Dedifferentiated amniotic fluid mesenchymal stem cell (primary cell): ENCODE measurements around the gene PRADC1.

ENCODE experiments used
- DNase-seq: peaks from one replicate; pipeline ENCODE4 v3.0.0-alpha.2; 2016; ENCODE audit errors: extremely low spot score

Gene PRADC1

DNA sequence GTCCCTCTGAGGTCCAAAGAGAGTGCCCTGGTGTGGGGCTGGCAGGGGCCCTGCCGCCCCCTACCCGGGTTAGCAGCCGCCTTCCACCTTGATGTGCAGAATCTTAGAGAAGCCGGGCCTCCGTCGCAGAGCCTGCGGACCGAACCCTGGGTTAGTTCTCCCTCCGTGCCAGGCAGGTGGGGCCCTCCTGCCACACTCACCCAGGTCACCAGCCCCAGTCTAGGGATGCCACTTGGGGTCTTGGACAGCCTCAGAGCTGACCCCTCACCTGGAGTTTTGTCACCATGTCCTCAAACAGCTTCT is 25.8 kb upstream of the PRADC1 start:
- DNase-seq = no peak

DNA sequence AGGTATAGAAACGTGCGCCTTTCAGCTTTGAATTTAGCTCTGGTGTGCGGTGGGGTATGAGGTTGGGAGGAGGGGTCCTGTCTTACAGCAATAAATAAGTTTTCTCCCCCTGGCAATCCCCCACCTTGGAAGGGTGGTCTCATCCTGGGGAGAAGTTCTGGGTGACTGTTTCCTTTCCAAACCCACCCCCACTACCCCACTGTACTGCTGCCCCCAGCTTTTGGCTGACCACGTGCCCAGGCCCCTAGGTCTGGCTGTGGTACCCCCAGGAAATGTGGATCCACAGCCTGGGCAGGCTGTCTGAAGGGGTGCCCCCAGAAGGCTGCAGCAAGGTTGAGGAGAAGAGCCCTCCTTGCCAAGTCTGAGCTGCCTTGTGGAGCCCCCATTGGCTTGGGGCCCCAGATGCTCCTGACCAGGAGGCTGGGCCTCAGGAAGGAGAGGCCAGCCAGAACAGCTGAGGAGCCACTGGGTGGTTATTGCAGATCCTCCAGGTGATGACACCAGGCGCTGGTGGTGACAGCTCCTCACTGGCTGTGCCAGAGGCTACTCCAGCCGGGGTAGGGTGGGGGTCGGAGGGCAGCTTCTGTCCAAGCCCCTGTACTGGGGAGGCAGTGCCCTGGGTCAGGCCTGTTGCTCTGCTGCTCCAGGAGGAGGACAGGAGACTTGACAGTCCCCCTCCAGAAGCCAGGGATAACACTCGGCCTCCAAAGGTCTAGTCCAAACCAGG is 25.3 kb upstream of the PRADC1 start:
- DNase-seq = no peak

DNA sequence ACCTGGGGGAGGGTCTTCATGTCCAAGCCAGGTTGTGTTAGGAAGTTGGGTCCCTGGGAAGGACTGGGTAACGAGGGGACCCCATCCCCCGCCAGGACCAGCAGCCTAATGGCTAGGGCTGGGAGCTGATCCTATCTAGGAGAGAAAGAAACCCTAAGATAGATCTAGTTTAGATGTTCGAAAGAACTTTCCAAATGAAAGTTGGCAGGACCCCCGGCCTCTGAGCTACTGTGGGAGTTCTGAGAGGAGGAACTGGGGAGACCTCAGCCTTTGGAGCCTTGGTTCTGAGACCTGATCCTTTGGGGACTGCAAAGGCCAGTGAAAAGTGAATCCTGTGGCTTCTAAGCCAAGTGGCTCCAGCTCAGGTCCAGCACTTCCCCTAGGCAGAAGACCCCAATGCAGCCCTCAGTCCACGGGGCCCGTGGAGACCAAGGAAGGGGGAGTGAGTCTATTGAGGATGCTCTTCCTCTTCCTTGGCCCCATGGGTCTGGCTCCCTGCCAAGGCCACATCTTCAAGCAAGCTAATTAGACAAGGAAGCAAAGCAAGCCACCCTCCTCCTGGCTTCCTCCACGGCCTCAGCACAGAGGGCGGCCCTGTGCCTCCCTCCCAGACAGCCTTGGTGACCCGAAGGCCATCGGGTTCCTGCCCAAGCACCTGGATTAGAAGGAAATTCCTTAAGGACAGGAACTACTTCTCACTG is 24.5 kb upstream of the PRADC1 start:
- no peak for DNase-seq

DNA sequence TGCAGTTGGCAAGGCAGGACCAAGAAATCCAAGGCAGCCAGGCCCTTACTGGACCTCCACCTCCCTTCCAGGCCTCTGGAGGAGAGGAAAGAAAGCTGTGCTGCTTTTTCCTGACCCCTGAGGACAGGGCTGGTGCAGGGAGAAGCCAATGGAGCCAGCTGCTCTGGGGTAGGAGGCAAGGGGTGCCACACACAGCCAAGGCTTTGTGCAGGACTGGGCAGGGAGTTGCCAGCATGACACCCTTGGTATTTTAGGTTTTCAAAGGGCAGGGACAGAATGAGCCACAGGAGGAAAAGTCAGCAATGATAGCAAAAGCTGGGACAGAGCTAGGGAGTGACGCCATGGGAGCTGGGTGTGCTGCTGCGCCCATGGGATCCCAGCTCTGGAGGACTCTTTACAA is 24.0 kb upstream of the PRADC1 start:
- no peak for DNase-seq

DNA sequence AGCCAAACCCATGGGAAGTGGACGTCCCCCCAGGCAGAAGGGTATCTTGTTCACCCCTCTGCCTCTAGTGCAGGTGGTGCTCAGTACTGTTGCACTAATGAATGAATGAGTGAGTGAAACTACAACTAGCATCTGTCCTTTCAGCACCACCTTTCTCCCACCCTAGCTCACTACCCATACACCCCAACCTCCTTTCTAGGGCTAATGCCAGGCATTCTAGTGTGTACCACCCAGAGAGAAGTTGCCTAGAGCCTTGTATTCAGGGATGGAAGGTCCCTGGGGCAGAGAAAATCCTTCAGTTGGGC is 23.5 kb upstream of the PRADC1 start:
- no peak for DNase-seq

DNA sequence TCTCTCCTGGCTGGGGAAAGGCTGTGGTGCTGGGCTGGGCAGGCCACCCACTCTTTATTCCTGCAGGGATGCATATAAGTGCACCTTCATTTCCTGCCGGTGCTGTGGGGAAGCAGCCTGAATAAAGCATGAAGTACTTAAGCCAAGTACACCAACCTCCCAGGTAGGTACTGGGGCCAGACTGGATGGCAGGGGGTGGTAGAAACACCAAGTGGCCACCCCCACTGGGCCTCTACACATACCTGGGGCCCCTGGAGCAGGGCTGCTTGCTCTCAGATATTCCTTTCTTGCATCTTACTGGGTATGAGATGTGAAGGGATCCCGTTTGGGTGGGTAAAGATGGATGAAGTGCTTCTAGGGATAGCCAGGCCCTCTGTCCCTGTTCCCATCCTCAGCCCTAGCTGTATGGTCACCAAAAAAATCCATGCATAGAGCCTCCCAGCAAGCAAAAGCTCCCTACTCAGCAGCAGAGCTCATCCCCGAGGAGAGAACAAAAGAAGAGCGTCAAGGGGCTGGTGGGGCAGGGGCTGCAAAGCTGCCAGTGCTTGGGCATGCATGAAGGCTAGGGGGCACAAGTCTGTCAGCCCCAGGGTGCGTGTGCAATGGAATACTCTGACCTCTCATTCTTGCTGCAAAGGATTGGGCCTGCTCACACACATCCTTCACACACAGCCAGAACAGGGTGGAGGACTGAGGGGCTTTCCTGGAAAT is 23.0 kb upstream of the PRADC1 start:
- no peak for DNase-seq

DNA sequence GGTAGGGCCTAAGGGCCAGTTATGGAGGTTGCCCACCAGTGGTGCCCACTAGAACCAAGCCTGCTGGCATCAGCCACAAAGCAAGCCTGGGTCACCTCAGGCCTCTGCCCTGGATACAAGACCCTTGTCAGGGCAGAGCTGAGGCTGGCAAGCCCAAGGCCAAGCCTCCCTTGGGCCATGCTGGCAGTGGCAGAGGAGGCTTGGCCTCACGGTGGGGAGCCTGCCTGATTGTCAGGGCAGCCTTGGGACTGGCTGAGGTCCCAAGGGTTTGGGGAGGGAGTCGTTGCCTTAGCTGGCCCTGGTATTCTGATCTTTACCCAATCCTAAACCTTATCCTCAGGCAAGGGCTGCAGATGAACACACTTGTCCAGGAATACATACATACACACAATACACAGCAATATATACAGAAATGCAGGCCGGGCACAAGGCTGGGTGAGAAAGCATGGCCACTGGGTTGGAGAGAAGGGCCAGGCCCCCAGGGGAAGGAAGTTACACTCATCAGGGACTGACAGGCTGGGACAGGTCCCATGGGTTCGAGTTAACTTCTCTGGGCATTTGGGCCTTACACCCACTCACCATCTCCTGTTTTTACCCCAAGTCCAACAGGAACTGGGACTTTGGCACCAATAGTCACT is 22.1 kb upstream of the PRADC1 start:
- no peak for DNase-seq

DNA sequence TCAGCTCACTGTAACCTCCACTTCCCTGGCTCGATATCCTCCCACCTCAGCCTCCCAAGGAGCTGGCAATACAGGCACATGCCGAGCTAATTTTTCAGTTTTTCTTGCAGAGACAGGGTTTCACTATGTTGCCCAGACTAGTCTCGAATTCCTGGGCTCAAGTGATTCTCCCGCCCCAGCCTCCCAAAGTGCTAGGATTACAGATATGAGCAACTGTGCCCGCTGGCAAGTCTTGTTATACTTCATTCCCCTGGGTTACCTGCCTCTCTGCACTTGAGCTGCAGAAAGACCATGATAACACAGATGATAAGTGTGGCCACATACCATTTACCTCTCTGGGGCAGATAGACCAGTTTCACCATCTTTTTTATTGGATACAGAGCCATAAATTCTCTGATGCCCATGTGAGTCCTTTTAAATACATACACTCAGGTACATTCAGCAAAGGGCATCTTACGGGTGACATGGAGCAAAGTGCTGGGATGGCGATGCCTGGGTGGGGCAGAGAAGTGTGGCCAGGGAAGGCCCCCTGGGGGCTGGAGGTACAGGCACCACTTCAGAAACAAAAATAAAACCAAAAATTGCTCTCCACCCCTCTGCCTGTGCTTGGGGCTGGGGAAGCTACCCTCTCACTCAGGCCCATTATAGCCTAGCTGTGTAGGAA is 21.4 kb upstream of the PRADC1 start:
- no peak for DNase-seq

DNA sequence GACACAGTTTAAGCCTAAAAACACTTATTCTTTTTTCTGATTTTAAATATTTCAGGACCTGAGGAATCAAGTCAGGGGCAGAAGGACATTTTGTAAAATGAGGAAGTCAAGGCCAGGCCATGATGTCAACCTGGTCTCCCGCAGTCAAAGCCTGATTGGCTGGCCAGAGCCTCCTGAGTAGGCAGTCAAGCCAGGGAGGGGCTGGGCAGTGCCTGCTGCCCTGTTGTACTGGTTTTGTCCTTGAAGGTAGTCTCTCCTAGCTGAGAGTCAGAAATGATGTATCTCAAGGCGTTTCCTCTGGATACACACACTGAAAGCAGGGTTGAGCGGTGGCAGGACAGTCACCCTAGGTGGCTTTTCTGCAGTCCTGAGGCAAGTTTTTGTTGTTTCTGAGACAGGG is 20.9 kb upstream of the PRADC1 start:
- DNase-seq = no peak

DNA sequence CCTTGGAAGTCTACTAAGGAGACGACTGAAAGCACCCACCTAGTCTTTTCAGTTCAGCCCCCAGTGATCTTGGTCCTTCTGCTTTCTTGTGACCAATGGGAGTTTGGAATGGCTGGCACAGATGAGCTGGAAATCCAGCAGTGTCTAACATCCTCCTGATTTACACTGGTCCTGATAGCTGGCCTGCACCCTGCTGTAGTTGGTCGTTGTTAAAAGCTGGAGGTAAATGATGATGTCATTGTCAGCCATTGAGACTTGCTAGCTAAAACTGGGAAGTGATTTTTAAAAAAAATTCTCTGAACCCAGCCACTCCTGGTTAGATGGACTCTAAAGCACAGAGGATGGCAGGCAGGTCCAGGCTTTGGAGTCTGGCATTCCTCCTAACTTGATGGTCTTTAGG is 20.4 kb upstream of the PRADC1 start:
- no peak for DNase-seq

DNA sequence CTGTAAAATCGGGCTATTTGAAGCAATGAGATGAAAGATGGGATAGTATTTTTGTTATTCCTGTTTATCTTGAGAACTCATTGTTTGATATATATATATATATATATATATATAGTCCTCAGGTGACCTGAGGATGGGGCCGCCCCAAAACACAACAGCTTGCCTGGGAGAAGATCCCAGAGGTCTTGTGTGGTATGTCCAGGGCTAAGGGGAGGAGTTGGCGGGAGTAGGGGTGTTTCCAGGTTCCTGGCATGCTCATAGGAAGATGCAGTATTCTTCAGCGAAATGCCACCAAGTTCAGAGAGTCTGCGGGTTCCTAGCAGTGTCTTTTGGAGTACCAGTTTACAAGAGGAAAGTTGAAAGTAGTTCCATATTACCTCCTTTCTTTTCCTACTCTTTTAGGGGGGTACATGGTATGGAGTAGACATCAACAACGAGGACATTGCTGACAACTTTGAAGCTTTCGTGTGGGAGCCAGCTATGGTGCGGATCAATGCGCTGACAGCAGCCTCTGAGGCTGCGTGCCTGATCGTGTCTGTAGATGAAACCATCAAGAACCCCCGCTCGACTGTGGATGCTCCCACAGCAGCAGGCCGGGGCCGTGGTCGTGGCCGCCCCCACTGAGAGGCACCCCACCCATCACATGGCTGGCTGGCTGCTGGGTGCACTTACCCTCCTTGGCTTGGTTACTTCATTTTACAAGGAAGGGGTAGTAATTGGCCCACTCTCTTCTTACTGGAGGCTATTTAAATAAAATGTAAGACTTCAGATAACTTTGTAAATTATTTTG is 19.4 kb upstream of the PRADC1 start:
- DNase-seq = no peak

DNA sequence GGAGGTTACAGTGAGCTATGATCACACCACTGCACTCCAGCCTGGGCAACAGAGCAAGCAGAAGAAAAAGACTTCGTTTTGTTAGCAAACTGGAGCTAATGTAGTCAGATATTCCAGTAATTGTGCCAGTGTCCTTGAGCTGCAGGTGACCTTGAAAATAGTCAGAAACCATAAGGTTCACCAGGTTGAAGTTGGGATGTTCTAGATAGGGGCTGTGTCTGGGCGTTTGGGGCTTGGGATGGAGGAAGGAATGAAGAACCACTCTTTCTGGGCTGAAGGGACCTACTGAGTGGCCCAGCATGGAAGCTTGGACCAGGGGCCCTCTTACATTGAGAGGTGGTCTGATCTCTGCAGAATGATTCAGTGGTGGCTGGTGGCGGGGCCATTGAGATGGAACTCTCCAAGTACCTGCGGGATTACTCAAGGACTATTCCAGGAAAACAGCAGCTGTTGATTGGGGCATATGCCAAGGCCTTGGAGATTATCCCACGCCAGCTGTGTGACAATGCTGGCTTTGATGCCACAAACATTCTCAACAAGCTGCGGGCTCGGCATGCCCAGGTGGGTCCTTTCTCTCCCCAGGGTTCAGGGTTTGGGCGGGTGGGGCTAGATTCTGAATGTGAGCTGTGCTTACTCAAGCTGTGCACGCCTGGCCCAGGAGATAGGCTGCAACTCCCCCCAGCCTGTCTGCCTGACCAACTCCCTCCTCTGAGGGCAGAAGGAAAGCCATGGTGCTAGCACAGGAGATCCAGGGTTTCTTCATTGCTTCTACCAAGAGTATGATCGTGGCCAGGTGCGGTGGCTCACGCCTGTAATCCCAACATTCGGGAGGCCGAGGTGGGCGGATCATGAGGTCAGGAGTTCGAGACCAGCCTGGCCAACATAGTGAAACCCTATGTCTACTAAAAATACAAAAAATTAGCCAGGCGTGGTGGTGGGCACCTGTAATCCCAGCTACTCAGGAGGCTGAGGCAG is 18.1 kb upstream of the PRADC1 start:
- DNase-seq = no peak

DNA sequence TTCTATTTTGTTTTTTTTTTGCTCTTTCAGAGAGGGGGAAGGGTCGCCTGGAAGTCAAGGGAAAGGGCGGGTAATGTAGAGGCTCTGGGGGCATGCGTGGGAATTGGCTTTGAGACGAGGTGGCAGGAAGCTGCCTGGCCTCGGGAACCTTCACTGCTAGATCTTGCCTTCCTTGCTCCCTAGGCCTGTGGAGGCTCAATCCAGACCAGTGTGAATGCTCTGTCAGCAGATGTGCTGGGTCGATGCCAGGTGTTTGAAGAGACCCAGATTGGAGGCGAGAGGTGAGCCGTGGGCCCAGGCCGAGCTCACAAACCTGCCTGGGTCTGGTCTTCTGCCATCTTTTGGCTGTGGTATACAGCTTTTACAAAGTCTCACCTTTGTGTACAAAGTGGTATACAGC is 16.6 kb upstream of the PRADC1 start:
- DNase-seq = no peak

DNA sequence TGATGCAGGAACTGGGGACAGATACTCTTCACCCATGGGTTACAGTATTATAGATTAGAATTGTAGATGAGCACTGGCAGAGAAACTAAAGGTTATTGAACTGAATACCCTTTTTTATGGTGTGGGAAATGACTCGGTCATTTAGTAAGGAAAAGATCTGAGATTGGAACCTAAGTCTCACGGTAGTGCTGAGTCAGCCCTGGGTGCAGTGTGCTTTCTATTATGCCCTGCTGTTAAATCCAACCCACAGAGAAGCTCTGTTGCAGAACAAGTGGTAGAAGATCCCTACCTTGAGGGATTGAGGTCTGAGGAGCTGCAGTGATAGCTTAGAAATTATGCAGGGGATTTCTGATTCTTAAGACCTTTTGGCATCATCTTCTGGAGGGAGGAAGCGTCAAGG is 13.8 kb upstream of the PRADC1 start:
- DNase-seq = no peak

DNA sequence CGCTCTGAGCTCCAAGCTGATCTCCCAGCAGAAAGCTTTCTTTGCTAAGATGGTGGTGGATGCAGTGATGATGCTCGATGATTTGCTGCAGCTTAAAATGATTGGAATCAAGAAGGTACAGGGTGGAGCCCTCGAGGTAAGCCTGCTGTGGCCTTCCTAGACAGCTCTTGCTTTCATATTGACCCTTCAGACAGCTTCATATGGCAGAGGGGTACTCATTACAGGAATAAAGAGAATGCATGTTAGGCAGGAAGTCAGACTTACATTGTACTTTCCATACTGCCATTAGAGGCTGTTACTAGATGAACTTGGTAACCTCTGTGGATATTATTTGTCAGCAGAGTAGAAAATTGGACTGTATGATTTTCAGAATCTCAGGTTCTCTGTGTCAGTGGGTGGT is 11.5 kb upstream of the PRADC1 start:
- no peak for DNase-seq

DNA sequence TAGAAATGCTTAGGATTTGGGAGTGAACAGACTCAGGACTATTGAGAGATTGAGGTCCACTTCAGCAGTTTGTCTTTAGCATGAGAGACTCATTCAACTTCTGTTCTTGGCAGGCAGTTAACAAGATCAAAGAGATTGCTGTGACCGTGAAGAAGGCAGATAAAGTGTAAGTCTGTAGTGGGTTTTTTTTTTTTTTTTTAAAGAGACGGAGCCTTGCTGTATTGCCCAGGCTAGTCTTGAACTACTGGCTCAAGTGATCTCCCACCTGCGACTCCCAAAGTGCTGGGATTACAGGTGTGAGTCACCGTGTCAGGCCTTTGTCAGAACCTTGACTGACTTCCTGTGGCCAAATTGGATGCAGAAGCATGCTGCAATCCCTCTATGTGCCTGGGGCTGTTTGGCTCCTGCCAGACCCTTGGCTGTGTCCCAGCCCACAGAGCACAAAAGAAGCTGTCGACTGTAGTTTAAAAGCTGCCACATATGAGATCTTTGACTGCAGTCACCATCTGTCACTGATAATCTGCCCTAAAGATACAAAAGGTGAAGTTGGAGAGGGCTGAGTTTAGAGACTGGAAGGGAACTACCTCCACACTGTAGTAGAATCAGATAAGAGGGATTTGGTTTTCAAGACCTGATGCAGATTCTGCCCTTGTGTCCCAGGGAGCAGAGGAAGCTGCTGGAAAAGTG is 11.0 kb upstream of the PRADC1 start:
- DNase-seq = peak; percentile 54

DNA sequence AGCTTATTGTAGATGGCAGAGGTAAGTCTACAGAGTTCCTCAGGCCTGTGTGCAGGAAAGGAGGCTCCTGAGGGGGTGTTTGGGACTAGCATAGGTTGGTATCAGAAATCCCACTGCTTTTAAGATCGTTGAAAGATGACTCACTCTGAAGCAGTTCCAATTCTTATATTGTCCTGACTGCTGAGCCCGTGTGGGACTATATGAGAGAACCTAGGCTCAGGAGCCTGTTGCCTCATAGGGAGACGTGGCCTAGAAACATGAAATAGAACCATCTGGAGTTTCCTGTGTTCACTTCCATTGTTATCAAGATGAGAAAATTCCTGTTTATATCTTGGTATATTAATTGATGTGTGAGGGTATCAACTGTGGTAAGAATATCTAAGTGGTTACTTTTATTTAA is 6.7 kb upstream of the PRADC1 start:
- DNase-seq = no peak

DNA sequence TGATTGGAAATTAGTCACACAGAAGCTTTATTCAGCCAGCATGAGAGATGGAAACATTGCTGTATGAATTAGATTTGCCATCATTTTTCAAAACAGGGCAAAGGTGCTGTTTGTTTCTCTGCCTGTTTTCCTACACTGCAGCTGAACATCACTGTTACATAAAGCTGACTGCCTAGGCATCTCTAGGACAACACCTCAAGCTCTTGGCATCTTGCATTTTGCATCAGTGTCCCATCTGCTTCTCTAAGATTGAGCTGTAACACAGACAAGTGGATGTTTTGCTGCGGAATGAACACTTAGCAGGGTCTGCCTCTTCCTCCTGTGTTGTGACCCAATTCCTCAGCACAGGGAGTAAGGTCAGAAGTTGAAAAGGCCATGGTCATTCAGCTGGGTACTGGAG is 5.9 kb upstream of the PRADC1 start:
- DNase-seq = no peak

DNA sequence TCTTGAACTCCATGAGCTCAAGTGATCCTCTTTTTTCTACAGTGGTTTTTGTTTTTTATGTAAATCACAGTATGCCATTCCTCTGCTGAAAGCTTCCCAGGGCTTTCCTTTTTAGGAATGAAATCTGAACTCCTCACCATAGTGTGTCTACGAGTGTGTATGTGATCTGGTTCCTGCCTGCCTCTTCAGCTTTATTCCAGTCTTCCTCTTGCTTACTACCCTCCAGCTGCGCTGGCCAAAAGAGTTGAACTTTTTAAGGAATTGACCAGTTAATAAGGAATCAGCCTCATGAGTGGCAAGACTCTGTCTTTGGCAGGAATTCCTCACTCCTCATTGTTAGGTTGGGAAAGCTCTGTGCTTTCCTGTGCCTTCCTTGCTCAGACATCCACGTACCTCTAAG is 5.1 kb upstream of the PRADC1 start:
- no peak for DNase-seq

DNA sequence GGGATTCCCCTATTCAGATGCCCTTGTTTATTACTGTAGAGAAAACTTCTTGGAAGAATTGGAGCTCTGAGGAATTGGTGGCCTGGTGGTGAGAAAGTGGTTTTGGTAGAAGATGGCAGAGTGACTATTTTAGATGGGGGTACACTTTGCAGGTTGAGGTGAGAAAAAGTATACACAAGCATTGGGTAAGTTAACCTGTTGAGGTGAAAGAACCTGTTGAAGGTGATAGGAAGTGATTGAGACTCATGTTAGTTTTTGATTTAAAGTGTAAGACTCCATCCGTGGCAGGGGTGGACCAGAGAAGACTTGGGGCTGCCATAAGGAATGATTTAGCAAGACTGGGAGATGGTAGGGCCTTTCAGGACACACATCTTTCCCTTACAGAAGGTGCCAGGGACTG is 4.1 kb upstream of the PRADC1 start:
- DNase-seq = no peak
